Neural progenitor cell (in vitro differentiated cells): Measurements from ENCODE around the gene DNPEP. TPM values are rescaled to one million over a fixed set of nuclear protein-coding genes. Genes with fewer than 3 reads are reported as not detected.

Experiments used
- DNase-seq: peaks from one replicate; pipeline ENCODE4 v3.0.0-alpha.2; 2016; ENCODE audit warnings: low spot score
- H2AFZ ChIP-seq: fragments of 200-600 bp; sonication (generic); replicated peaks from 2 replicates; pipeline ENCODE4 v1.6.1; 2016; ENCODE audit warnings: antibody characterized with exemption
- H3F3A ChIP-seq: fragments of 200-600 bp; sonication (generic); 2 replicates; pipeline ENCODE4 v1.6.1; 2016; ENCODE audit warnings: antibody characterized with exemption, low read depth
- H3K27ac ChIP-seq: fragments of 200-600 bp; sonication (generic); 2 replicates; pipeline ENCODE4 v1.5.1; 2016; ENCODE audit warnings: mild to moderate bottlenecking
- H3K27me3 ChIP-seq: fragments of 200-600 bp; sonication (generic); 2 replicates; pipeline ENCODE4 v1.6.1; 2016; ENCODE audit warnings: mild to moderate bottlenecking, moderate library complexity
- H3K36me3 ChIP-seq: fragments of 200-600 bp; sonication (generic); 2 replicates; pipeline ENCODE4 v1.5.1; 2016
- H3K4me1 ChIP-seq: fragments of 200-600 bp; sonication (generic); 2 replicates; pipeline ENCODE4 v1.6.1; 2016; ENCODE audit warnings: mixed run types
- H3K4me2 ChIP-seq: fragments of 200-600 bp; sonication (generic); 2 replicates; pipeline ENCODE4 v1.6.1; 2016
- H3K4me3 ChIP-seq: fragments of 200-600 bp; sonication (generic); 2 replicates; pipeline ENCODE4 v1.5.1; 2016
- H3K79me2 ChIP-seq: fragments of 200-600 bp; sonication (generic); 2 replicates; pipeline ENCODE4 v1.6.1; 2016; ENCODE audit warnings: low read depth
- H3K9ac ChIP-seq: fragments of 200-600 bp; sonication (generic); 2 replicates; pipeline ENCODE4 v1.6.1; 2016
- H3K9me3 ChIP-seq: fragments of 200-600 bp; sonication (generic); 2 replicates; pipeline ENCODE4 v1.5.1; 2016; ENCODE audit warnings: low read depth
- H4K20me1 ChIP-seq: fragments of 200-600 bp; sonication (generic); 2 replicates; pipeline ENCODE4 v1.6.1; 2016; ENCODE audit warnings: low read depth
- H3K27ac Mint-ChIP-seq: 3 replicates; pipeline ENCODE4 v1.8.0; 2021; ENCODE audit warnings: mixed read lengths
- H3K27me3 Mint-ChIP-seq: 2 replicates; pipeline ENCODE4 v1.8.0; 2022; ENCODE audit warnings: low read depth, mild to moderate bottlenecking, inconsistent platforms, moderate library complexity, mixed read lengths; ENCODE audit not compliant: insufficient read depth
- H3K36me3 Mint-ChIP-seq: 3 replicates; pipeline ENCODE4 v1.8.0; 2021; ENCODE audit warnings: mixed read lengths
- H3K4me1 Mint-ChIP-seq: 3 replicates; pipeline ENCODE4 v1.8.0; 2021; ENCODE audit warnings: mixed read lengths
- H3K4me3 Mint-ChIP-seq: 3 replicates; pipeline ENCODE4 v1.8.0; 2021; ENCODE audit warnings: mild to moderate bottlenecking, moderate library complexity, mixed read lengths
- H3K9me3 Mint-ChIP-seq: 3 replicates; pipeline ENCODE4 v1.8.0; 2020; ENCODE audit warnings: mixed read lengths
- CTCF ChIP-seq: fragments of 200-600 bp; sonication (generic); IDR thresholded peaks from 2 replicates; pipeline ENCODE4 v1.5.1; 2017; ENCODE audit warnings: antibody characterized with exemption, mild to moderate bottlenecking
- EZH2 ChIP-seq: fragments of 200-600 bp; sonication (generic); IDR thresholded peaks from 2 replicates; pipeline ENCODE4 v1.6.1; 2017; ENCODE audit warnings: antibody characterized with exemption, mild to moderate bottlenecking, moderate library complexity
- EZH2phosphoT487 ChIP-seq: fragments of 200-600 bp; sonication (generic); IDR thresholded peaks from 2 replicates; pipeline ENCODE4 v1.6.1; 2017; ENCODE audit warnings: antibody characterized with exemption
- total RNA-seq: library from RNA; depleted of rRNA; stranded (reverse); fragments of >200 nt; gene quantifications from 2 replicates; pipeline ENCODE4 v1.2.3, GENCODE V29; 2015; ENCODE audit warnings: low replicate concordance

The DNPEP gene
- total RNA-seq, 1 donor from 2014 or later = 120 TPM

DNA sequence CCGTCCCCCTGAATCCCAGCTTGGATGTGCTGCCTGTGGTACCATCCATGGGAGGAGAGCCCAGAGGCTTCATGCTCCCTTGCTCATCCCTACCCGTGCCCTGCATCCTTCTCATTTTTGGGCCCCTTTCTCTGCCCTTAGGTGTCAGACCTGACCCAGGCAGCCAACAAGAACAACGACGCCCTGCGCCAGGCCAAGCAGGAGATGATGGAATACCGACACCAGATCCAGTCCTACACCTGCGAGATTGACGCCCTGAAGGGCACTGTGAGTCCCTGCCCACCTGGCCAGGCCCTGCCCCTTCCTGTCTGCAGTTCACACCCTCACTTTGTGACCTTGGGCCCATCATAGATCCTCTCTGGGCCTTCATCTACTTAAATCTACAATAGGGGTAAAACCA lies 33.0 kb upstream of the DNPEP start:
- Mint-ChIP-seq H3K27ac (no peak overlapping the region), H3K36me3 (no peaks in the 10 kb centered on the region), H3K9me3 (no peaks in the 10 kb centered on the region), H3K4me1 (peaks cover 29% of the 10 kb centered on the region), H3K4me3 (no peak overlapping the region), H3K27me3 (peaks cover 14% of the 10 kb centered on the region)
- DNase-seq = no peak
- TF ChIP-seq EZH2 (no peak), CTCF (no peak), EZH2phosphoT487 (no peak)
- Histone ChIP-seq H3K36me3 (no peaks in the 10 kb centered on the region), H3K27me3 (peaks cover 29% of the 10 kb centered on the region), H3K4me3 (no peak overlapping the region), H2AFZ (no peak overlapping the region), H3F3A (peaks cover 6% of the 10 kb centered on the region), H3K27ac (no peak overlapping the region), H3K4me2 (no peak overlapping the region), H3K79me2 (no peaks in the 10 kb centered on the region), H3K4me1 (peaks cover 11% of the 10 kb centered on the region), H3K9me3 (no peaks in the 10 kb centered on the region), H4K20me1 (no peaks in the 10 kb centered on the region), H3K9ac (no peak overlapping the region)

GRCh38 chr2:219419331-219420197 lies 31.9 kb upstream of the DNPEP start:
- Histone ChIP-seq H3F3A (peaks cover 6% of the 10 kb centered on the region), H3K4me2 (no peak overlapping the region), H3K4me3 (no peak overlapping the region), H3K27ac (no peak overlapping the region), H3K4me1 (peaks cover 11% of the 10 kb centered on the region), H4K20me1 (no peaks in the 10 kb centered on the region), H3K36me3 (no peaks in the 10 kb centered on the region), H3K27me3 (peaks cover 29% of the 10 kb centered on the region), H3K79me2 (no peaks in the 10 kb centered on the region), H2AFZ (no peak overlapping the region), H3K9me3 (no peaks in the 10 kb centered on the region), H3K9ac (no peak overlapping the region)
- DNase-seq = no peak
- Mint-ChIP-seq H3K9me3 (no peaks in the 10 kb centered on the region), H3K27ac (peak overlapping the region; percentile 96), H3K4me1 (peaks cover 30% of the 10 kb centered on the region), H3K27me3 (peaks cover 10% of the 10 kb centered on the region), H3K4me3 (no peak overlapping the region), H3K36me3 (no peaks in the 10 kb centered on the region)
- no peak for TF ChIP-seq CTCF
- no peak for TF ChIP-seq EZH2phosphoT487
- no peak for TF ChIP-seq EZH2

- Mint-ChIP-seq H3K36me3 (no peaks in the 10 kb centered on the region), H3K27me3 (peaks cover 10% of the 10 kb centered on the region), H3K9me3 (no peaks in the 10 kb centered on the region), H3K27ac (peak overlapping the region; percentile 79), H3K4me1 (peaks cover 24% of the 10 kb centered on the region), H3K4me3 (no peak overlapping the region)
- Histone ChIP-seq H3F3A (peaks cover 6% of the 10 kb centered on the region), H3K79me2 (no peaks in the 10 kb centered on the region), H4K20me1 (no peaks in the 10 kb centered on the region), H3K27me3 (peaks cover 29% of the 10 kb centered on the region), H3K9ac (no peak overlapping the region), H3K4me2 (no peak overlapping the region), H3K36me3 (no peaks in the 10 kb centered on the region), H3K4me1 (peaks cover 11% of the 10 kb centered on the region), H3K9me3 (no peaks in the 10 kb centered on the region), H2AFZ (no peak overlapping the region), H3K4me3 (no peak overlapping the region), H3K27ac (no peak overlapping the region)
- DNase-seq = no peak
- TF ChIP-seq EZH2phosphoT487 (no peak), CTCF (no peak), EZH2 (no peak)
These were observed 31.3 kb upstream of the DNPEP start for GRCh38 chr2:219419012-219419324.
